SK-N-SH (cell line): ENCODE measurements around the gene PALLD.

Experiments used
- CTCF ChIP-seq: fragments of 200-600 bp; sonication (generic); IDR thresholded peaks from 2 replicates; pipeline ENCODE4 v1.6.1; 2017; ENCODE audit warnings: antibody characterized with exemption, mild to moderate bottlenecking, moderate library complexity
- EZH2phosphoT487 ChIP-seq: fragments of 200-600 bp; sonication (generic); IDR thresholded peaks from 2 replicates; pipeline ENCODE4 v1.6.1; 2017; ENCODE audit warnings: low read depth, mixed run types, mild to moderate bottlenecking, antibody characterized with exemption, moderate library complexity, borderline replicate concordance
- SMC3 ChIP-seq: IDR thresholded peaks from 2 replicates; pipeline ENCODE4 v1.6.1; 2012; ENCODE audit warnings: low read depth, low read length, improper control_type of control experiment
- TEAD4 ChIP-seq: IDR thresholded peaks from 2 replicates; pipeline ENCODE4 v1.4.0; 2012; ENCODE audit warnings: mild to moderate bottlenecking, borderline replicate concordance; ENCODE audit not compliant: insufficient read depth
- USF2 ChIP-seq: fragments of 150-350 bp; IDR thresholded peaks from 2 replicates; pipeline ENCODE4 v1.6.1; 2017; ENCODE audit warnings: antibody characterized with exemption, low read length, low read depth, borderline replicate concordance

GRCh38 chr4:168710353-168710946 is 213.6 kb downstream of the PALLD start:
- TF ChIP-seq CTCF (peak; percentile 68), TEAD4 (no peak), EZH2phosphoT487 (no peak), USF2 (no peak), SMC3 (peak; percentile 63)
